Endothelial cell of hepatic sinusoid (primary cell): ENCODE results near the gene NIM1K.
"Not testable (repeated sequence)": the region's sequence is repeated elsewhere in the genome, so short reads cannot be mapped to it uniquely, and the experiment has no call there.

Experiments used
- in situ Hi-C: cut with HindIII; loops from 2 replicates; pipeline ENCODE4 v1.10.0; 2017; ENCODE audit warnings: low sequenced_read_pairs

NIM1K gene

DNA sequence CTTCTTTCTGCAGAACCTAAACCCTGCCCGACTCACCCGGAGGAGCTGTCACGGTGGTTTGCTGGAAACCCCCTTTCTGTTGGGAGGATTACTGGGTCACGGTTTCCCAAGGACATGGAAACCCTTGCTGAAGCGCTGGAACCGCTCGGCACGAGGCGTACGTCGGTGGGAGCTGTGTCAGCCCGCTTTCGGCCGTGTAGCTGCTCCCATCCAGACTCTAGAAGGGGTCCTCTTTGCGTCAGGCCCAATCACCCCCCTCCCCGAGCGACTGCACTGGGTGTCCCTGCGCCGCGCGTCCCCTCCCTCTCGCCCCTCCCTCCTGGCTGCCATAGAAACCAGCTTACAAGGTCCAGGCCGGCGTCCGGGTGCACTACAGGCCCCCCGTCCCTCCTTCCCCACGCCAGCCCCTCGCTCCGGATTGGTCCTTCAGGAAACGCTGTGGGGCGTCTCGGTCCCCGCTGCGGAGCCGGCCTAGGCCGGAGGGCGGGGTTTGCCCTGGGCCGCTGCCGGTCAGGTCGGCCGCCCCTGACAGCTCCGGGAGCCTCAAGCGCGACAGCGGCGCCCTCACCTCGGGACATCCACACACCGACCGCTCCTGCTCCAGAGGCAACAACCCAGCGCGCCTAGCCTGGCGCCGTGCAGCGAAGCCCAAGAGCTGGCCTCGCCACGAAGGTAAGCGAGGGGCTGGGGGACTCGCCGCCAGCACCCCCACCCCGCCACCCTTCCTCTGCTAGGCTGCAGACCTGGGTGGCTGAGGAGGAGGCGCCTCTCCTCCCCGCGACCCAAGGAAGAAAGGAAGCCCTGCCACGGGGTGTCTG is at the start of gene NIM1K:
Gene NIM1K, plus strand, starts transcription at position 486 of the 818 bp plus-strand sequence. CDS start 53,551 bp downstream, outside the sequence.
- in situ Hi-C loops, result no loop called here

DNA sequence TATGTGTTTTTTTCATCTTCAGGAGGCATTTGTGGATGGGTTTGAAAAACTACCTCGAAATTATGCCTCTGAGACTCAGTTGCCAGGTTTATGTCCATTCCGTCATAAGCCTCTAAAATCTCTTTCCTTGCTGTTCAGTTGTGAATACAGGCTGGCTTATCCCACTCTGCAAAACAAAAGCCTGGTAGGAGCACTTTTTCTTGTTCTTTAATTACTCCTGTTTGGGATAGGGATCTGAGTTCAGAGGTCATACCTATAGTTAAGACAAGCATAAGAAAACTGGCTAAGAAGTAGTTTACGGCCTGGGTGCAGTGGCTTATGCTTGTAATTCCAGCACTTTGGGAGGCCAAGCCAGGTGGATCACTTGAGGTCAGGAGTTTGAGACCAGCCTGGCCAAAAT is 47.0 kb upstream of the NIM1K start:
- in situ Hi-C loops, result no loop called here

DNA sequence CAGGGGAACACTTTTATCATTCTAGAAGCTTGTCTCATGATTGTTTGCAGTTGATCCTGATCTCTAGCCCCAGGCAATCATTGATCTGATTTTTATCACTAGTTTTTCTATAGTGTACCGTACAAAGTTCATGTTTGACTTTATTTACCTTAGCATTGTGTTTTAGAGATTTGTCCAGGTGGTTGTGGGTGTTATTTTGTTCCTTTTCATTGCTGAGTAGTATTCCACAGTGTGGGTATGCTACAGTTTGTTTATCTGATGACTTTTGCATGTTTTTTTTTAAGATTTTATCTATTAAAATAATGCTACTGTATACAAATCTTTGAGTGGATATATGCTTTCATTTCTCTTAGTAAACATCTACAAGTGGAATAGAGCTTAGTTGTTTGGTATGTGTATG is 45.1 kb upstream of the NIM1K start:
- in situ Hi-C loops, result no loop called here

DNA sequence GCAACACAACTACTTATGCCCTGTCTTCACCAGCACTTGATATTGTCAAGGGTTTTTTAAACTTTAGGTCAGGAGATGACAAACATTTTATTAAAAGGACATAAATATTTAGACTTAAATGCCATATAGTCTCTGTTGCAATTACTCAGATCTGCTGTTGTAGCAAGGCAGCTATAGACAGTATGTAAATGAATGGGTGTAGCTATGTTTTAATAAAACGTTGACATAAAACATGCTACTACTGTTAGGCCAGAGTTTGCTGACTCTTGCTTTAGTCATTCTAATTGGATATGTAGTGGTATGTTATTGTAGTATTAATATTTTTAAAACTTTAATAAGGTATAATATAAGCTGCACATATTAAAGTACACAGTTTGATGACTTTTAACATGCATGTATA is 43.6 kb upstream of the NIM1K start:
- in situ Hi-C loops, result no loop called here

DNA sequence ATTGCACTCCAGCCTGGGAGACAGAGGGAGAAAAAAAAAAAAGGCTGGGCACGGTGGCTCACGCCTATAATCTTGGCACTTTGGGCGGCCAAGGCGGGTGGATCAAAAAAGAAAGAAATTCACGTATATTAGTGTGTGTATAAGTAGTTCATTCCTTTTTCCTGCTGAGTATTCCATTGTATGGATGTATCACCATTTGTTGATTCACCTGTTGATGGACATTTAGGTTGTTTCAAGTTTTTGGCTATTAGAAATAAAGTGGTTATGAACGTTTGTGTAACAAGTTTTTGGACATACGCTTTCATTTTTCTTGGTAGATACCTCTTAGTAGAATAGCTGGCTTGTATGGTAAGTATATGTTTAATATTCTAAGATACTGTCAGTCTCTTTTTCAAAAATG is 42.8 kb upstream of the NIM1K start:
- in situ Hi-C loops, result no loop called here

DNA sequence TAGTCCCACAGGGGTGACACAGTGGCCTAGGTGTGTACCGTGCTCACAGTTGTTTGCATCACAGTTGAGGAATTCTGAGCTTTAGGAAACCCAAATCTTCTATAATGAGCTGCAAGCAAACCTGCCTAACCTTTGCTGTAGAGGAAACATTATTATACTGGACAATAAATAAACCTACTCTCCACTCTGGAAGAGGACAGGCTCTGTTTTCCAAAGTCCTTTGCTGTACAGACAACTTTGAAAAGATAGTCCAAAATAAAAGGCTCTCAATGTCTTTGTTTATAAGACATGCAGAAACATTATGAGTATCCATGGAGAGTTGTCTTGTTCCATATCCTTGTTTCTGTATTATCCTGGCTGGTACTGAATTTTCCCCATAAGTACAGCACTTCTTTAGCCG is 42.0 kb upstream of the NIM1K start:
- in situ Hi-C loops, result no loop called here

DNA sequence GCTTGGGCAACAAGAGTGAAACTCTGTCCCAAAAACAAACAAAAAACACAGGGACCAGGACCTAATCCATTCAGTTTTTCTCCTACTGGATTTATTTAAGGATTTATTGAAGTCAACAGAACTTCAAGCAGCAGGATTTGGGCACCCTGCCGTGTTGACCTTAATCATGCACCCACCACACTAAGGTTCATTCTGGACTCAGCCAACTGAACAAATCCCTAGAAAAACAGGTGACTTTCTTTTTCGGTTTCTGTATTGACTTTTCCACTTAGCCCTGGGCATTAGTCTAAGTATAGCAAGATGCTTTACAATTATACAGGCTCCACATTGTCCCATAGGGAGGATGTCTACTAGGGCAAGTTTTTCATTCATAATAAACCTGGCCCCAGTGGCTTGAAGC is 41.3 kb upstream of the NIM1K start:
- in situ Hi-C loops, result no loop called here

DNA sequence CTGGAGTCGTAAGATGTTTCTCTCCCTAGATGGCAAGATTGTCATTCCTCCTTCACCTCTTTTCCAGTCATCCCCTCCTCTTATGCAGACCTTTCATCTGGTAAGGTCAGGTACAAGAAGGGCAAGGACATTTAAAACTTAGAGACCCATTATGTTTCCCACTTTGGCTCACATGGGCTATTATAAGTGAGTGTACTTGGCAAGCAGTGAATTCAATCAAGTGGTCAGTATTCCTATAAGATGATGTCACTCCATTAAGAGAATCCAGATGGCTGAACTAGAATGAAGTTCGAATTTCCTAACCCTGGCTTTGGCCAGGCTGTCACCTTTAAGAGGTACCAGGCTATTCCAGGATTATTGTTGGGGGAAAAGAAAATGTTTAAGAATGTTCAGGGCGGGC is 39.1 kb upstream of the NIM1K start:
- in situ Hi-C loops, result no loop called here

DNA sequence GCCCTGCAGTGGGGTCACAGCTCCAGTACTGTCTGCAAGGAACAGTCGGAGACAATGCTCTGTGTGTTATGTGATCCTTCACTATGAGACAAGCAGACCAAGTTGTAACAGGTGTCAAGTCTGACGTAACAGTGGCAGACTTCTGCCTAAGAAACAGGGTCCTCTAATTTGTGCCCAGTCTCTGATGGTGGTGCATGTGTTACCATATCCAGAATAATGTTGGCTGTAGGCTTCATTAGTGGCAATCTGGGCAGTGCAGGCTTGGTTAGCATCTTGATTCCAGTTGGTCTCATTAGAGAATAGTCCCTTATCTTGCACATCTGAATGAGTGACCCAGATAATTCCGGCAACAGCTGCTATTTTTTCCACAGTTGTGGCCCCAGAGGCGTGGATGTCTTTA is 37.6 kb upstream of the NIM1K start:
- in situ Hi-C loops, result no loop called here

DNA sequence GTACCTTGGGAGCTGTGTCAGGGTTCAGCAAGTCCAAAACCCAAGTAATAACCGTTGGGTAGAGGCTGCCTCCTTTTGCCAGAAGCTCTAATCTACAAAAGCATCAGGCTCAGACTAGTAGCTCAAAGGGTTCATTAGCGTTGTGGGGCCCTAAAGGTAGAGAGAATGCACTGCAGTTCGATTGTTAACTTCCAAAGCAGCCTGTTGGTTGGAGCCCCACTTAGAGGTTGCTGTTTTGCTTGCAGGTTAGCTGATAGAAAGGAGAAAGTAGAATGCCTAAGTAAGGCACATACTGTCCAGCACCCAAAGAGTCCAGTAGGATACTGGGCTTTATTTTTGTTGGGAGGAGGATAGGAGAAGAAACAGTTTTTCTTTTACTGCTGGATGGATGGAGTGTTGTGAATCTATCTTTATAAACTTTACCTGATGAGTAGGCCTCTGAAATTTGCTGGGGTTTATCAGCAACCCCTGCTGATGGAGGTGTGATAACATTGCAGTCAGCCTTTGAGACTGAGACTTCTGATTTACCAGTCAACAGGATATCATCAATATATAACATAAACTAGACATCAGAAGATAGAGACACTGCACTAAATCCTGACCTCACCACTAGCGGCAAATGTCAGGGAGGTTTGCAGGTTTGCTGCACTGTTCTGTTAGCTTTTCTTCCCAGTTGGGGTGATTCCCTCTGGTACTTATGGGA is 36.5 kb upstream of the NIM1K start:
- in situ Hi-C loops, result no loop called here

DNA sequence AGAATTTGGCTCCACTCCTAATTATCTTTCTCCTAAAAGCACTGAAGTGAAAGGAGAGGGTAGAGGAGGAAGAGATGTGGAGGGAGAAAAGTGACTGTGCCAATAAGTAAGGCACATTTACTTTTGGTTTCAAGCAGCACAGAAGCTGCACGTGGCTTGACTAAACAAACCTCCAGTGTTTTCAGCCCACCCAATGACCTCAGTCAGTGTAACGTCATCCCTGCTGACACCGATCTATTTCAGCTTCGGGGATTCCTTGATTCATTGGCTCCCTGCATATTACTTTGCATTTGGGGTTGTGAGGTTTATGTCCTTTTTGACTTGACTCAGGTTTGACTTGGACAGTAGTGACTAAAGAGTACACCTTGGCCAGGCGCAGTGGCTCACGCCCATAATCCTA is 35.6 kb upstream of the NIM1K start:
- in situ Hi-C loops, result no loop called here

DNA sequence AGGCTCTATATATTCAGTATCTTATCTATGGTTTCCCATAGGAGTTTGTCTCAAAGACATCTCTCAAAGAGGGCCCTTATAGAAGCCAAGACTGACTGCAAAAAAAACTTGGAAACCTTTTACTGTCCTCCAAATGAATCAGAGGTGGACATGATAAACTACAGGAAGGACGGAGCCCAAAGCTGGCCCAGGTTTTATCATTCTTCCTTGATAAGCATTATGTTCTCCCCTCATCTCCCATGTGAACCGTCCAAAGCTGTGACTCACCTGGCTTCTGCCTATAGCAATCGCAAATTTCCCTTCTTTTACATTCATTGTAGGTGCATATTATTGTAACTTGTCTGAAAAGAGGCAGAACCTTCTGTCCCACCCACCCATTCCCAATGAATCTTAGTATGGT is 35.0 kb upstream of the NIM1K start:
- in situ Hi-C loops, result no loop called here

DNA sequence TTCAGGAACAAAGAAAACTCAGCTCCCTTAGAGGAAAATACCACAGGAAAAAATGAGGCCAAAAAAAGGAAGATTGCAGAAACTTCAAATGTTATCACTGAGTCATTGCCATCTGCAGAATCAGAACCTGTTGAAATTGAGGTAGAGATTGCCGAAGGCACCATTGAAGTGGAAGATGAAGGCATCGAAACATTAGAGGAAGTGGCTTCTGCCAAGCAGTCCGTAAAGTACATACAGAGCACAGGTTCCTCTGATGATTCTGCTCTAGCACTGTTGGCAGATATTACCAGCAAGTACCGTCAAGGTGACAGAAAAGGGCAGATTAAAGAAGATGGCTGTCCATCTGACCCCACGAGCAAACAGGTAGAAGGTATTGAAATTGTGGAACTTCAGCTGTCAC is 30.8 kb upstream of the NIM1K start:
- in situ Hi-C loops, result no loop called here

DNA sequence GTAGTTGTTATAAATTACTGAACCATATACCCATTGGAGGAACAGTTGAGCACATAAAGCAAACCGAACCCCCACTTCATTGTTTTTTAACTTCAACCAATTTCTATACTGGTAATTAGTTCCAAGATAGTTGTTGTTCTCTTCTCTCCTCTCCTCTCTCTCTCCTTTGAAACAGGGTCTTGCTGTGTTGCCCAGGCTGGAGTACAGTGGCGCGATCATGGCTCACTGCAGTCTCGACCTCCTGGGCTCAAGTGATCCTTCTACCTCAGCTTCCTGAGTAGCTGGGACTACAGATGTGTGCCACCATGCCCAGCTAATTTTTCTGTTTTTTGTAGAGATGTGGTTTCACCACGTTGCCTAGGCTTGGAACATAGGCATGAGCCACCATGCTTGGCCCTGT is 27.2 kb upstream of the NIM1K start:
- in situ Hi-C loops, result not testable (repeated sequence)

DNA sequence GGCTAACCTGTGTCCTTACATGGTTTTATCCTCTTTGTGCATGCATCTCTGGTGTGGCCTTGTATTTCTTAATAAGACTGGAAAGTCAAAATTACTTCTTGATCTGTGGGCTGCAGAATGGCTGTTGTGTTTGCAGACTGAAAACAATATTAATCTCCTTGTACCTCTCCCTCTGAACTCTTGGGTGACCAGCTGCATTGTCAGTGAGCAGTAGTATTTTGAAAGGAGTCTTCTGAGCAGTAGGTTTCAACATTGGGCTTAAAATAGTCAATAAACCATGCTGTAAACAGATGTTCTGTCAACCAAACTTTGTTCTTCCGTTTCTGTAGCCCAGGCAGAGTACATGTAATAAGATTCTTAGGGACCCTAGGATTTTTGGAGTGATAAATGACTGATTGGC is 26.7 kb upstream of the NIM1K start:
- in situ Hi-C loops, result no loop called here

DNA sequence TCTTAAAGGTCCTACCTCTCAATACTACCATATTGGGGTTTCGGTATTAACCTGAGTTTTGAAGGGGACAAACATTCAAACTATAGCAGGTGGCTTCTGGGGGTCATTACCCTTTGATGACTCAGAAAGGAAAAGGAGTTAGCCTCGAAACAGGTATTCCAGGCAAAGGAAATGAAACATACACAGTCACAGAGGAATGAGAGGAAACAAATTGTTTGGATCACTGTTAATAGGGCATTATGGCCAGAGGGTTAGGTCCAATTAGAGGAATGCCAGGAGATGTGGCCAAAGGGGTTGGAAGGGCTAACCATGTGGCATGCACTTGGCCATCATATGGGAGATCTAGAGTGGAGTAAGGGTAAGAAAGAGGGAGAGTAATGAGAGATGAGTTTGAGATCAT is 23.9 kb upstream of the NIM1K start:
- in situ Hi-C loops, result no loop called here

DNA sequence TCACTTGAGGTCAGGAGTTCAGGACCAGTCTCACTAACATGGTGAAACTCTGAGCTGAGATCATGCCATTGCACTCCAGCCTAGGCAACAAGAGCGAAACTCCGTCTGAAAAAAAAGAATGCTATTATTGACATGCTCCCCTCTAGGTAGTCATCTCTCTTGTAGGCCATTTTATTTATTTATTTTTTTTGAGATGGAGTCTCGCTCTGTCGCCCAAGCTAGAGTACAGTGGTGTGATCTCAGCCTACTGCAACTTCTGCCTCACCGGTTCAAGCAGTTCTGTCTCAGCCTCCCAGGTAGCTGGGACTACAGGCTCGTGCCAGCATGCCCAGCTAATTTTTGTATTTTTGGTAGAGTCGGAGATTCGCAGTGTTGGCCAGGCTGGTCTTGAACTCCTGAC is 20.6 kb upstream of the NIM1K start:
- in situ Hi-C loops, result no loop called here

DNA sequence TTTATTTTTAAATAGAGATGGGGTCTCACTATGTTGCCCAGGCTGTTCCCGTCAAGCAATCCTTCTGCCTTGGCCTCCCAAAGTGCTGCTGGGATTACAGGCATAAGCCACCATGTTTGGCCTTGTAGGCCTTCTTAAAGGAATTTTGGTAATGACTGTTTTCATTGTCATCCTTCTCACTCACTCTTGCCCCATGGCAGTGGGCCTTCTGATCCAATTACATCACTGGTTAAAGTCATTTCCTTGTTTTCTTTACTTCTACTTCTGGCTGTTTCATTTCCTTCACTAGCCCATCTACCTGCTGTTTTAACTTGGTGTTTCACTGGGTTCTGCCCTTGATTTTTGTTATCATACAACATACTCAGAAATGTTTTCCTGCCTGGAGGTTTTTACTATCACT is 20.1 kb upstream of the NIM1K start:
- in situ Hi-C loops, result no loop called here

DNA sequence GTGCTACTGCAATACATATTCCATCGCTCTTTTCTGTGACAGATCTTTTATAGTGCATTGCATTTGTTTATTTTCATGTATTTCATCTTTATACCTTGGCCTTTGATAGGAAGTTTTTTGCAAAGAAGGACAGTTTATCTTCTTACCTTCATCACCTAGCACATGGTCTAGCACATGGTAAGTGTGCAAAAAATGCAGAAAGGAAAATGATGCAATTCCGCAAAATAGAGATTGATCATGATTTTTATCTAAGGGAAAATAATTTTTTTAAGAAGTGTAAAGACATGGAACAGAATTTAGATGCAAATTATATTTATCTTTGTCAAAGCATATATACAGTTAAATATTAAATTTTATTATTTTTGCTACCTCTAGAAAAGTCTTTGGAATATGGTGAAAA is 19.2 kb upstream of the NIM1K start:
- in situ Hi-C loops, result no loop called here

DNA sequence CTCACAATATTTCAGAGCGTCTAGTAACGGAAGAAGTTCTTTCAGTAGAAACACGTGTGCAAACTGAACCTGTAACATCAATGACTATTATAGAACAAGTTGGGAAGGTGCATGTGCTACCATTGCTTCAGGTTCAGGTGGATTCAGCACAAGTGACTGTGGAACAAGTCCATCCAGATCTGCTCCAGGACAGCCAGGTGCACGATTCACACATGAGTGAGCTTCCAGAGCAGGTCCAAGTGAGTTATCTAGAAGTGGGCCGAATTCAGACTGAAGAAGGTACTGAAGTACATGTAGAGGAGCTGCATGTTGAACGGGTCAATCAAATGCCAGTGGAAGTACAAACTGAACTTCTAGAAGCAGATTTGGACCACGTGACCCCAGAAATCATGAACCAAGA is 17.4 kb upstream of the NIM1K start:
- in situ Hi-C loops, result no loop called here

DNA sequence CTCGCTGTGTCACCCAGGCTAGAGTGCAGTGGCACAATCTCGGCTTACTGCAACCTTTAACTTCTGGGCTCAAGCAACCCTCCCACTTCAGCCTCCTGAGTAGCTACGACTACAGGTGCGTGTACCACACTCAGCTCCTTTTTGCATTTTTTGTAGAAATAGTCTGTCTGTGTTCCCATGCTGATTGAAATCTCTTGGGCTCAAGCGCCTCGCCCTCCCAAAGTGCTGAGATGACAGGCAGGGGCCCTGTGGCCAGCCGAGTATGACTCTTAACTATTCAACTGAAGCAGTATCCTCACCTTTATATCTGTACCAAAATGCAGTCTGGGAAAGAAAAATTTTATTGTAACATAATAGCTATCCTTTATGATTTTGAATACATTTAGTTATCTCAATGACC is 12.2 kb upstream of the NIM1K start:
- in situ Hi-C loops, result no loop called here

DNA sequence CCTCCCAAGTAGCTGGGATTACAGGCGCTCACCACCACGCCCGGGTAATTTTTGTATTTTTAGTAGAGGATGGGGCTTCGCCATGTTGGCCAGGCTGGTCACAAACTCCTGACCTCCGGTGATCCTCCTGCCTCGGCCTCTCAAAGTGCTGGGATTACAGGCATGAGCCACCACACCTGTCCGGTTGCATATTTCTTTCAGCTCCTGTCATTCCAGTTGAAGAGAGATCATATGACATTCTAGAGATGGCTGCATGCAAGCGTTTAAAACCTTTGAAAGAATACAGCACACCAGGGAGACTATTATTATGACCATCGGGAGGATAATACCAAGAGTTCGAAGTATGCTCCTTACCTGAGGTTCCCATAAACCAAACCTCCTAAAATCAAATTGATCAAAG is 9.6 kb upstream of the NIM1K start:
- in situ Hi-C loops, result no loop called here

DNA sequence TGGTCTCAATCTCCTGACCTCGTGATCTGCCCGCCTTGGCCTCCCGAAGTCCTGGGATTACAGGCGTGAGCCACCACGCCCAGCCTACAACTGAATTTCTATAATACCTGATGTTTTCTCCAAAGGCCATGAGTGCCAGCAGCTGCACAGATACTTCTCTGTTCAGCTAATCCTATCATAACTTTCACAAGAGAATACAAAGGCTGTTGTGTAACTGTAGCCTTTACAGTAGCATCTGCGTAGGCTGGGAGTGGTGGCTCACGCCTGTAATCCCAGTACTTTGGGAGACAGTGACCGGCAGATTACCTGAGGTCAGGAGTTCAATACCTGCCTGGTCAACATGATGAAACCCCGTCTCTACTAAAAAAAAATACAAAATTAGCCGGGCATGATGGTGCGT is 8.9 kb upstream of the NIM1K start:
- in situ Hi-C loops, result not testable (repeated sequence)
